ENCODE measurements around the gene SLC4A7. TPM values are rescaled to one million over a fixed set of nuclear protein-coding genes. Genes with fewer than 3 reads are reported as not detected.

The SLC4A7 gene
- total and polyA plus RNA-seq, 2 donors (not counting 3 experiments of a cell fraction or from before 2014, with no cell fraction given) = 7.8 to 50.9 TPM

DNA sequence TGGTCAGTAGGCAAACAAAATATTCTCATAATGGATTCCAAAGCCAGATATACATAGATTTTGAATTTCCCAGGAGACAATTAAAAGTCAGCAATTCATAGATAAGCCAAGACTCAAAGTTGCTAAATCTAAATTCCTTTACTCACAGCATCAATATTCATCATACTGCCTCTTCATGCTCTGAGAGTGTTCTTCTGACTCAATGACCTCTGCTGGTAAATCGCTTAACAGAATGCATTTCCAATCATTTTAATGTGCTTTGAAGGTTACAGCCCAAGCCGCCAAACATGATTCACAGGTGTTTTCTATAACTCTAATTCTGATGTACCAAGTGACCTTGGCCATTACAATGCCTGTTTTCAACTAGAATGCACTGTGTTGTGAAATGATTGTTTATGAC is 24.2 kb upstream of the SLC4A7 start:
- FAIRE-seq = no peak
- ChIA-PET POLR2A (no interaction called here), CTCF (interaction anchor here (1.8 kb wide), 1 partner anchor 14 kb away, joined by 6 read pairs; no protein-coding TSS in a partner anchor)

DNA sequence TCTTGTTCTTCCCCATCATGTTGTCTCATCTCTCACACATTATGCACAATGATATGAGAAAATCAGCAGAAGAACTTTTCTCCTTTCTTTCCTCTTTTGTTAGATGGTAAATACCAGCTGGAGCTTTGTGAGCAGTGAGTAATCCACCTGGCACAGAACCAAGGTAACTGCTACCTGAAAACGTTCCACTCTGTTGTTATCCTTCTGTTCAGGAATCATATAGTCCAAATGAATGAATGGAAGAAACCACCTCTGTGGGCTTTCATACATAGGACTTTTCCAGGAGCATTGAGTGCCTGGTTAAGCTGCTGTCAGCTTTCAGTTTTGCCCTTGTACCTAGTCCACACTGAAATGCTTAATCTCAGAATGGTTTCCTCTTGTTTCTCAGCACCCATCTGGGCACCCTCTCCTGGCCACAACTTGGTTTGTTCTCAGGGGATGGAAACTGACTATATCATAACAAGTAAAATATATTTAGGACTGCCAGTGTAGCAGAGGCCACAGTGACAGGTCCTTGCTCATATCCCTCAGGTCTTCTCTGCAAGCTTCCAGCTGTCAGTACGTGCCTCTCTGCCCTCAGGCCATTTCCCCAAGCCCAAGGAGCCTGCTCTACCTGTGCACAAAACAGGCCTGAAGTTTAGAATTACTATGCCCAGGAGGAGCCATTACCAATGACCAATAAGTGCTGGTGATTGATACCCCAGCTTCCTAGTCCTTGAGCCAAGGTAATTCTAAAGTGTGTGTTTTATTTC is 23.5 kb upstream of the SLC4A7 start:
- Histone ChIP-seq H3K27ac (ENCODE audit: insufficient read depth, low read depth, low read length) (peak overlapping the region; percentile 31), H4K20me1 (replicated peaks; ENCODE audit: control insufficient read depth, extremely low read depth, insufficient read depth, low read length) (no peaks in the 10 kb centered on the region), H3K27me3 (ENCODE audit: control insufficient read depth in 2 of 2, insufficient read depth in 2 of 2, low read length in 2 of 2) (no peaks in the 10 kb centered on the region), H3K9me1 (replicated peaks; ENCODE audit: control insufficient read depth, extremely low read depth, insufficient read depth, low read length) (no peaks in the 10 kb centered on the region), H3K9me3 (replicated peaks; ENCODE audit: control insufficient read depth, insufficient read depth, low read length) (no peaks in the 10 kb centered on the region), H2AFZ (ENCODE audit: low read depth, low read length) (peak overlapping the region; percentile 14), H3K4me1 (ENCODE audit: control insufficient read depth, extremely low read depth, insufficient read depth, low read length) (peaks cover 11% of the 10 kb centered on the region), H3K9ac (replicated peaks; ENCODE audit: extremely low read depth, insufficient read depth, low read length) (no peak overlapping the region), H3K79me2 (ENCODE audit: control insufficient read depth, insufficient read depth, low read length) (no peaks in the 10 kb centered on the region), H3K4me2 (ENCODE audit: insufficient read depth, low read length) (peak overlapping the region; percentile 26), H3K4me3 (replicated peaks in 1 of 3; ENCODE audit: insufficient read depth in 1 of 3, low read depth in 1 of 3, low read length in 3 of 3) (no peak overlapping the region), H3K36me3 (ENCODE audit: control insufficient read depth in 2 of 2, extremely low read depth in 1 of 2, insufficient read depth in 2 of 2, low read length in 2 of 2) (no peaks in the 10 kb centered on the region)
- DNase-seq (ENCODE audit: low read depth, low spot score) = peak; percentile 73
- ChIA-PET CTCF (interaction anchor here (0.8 to 1.8 kb wide), 4 partner anchors 14 to 204 kb away, joined by 3 to 6 read pairs (median 4); no protein-coding TSS in a partner anchor), POLR2A (no interaction called here)
- TF ChIP-seq POLR2AphosphoS5 (IDR thresholded peaks at IDR 0.05; ENCODE audit: insufficient read depth, low read depth, low read length) = no peak
- peak; percentile 6 for TF ChIP-seq FOS (IDR thresholded peaks at IDR 0.05; ENCODE audit: borderline replicate concordance, insufficient read depth, low read length)
- peak; percentile 84 for FAIRE-seq
- intact Hi-C loops (cut with micrococcal nuclease) = no loop called here
- no TSS peak for BruUV-seq (replicated peaks)
- dilution Hi-C loops (cut with MboI; ENCODE audit: extremely low pct_ligation_motif_present, low sequenced_read_pairs) = no loop called here

More for the DNA sequence above, 24.2 kb upstream of the SLC4A7 start:
- intact Hi-C loops (cut with micrococcal nuclease) = no loop called here
- Histone ChIP-seq H3K36me3 (ENCODE audit: control insufficient read depth in 2 of 2, extremely low read depth in 1 of 2, insufficient read depth in 2 of 2, low read length in 2 of 2) (no peaks in the 10 kb centered on the region), H3K9me1 (replicated peaks; ENCODE audit: control insufficient read depth, extremely low read depth, insufficient read depth, low read length) (no peaks in the 10 kb centered on the region), H3K79me2 (ENCODE audit: control insufficient read depth, insufficient read depth, low read length) (no peaks in the 10 kb centered on the region), H2AFZ (ENCODE audit: low read depth, low read length) (no peak overlapping the region), H3K4me2 (ENCODE audit: insufficient read depth, low read length) (no peak overlapping the region), H3K9ac (replicated peaks; ENCODE audit: extremely low read depth, insufficient read depth, low read length) (no peak overlapping the region), H3K27me3 (ENCODE audit: control insufficient read depth in 2 of 2, insufficient read depth in 2 of 2, low read length in 2 of 2) (no peaks in the 10 kb centered on the region), H3K4me3 (replicated peaks in 1 of 3; ENCODE audit: insufficient read depth in 1 of 3, low read depth in 1 of 3, low read length in 3 of 3) (no peak overlapping the region), H3K27ac (ENCODE audit: insufficient read depth, low read depth, low read length) (no peak overlapping the region), H3K9me3 (replicated peaks; ENCODE audit: control insufficient read depth, insufficient read depth, low read length) (no peaks in the 10 kb centered on the region), H4K20me1 (replicated peaks; ENCODE audit: control insufficient read depth, extremely low read depth, insufficient read depth, low read length) (no peaks in the 10 kb centered on the region), H3K4me1 (ENCODE audit: control insufficient read depth, extremely low read depth, insufficient read depth, low read length) (peaks cover 11% of the 10 kb centered on the region)
- dilution Hi-C loops (cut with MboI; ENCODE audit: extremely low pct_ligation_motif_present, low sequenced_read_pairs) = no loop called here
- no TSS peak for BruUV-seq (replicated peaks)
- no peak for DNase-seq (ENCODE audit: low read depth, low spot score)
- TF ChIP-seq FOS (IDR thresholded peaks at IDR 0.05; ENCODE audit: borderline replicate concordance, insufficient read depth, low read length) (no peak), JUN (IDR thresholded peaks at IDR 0.05; ENCODE audit: borderline replicate concordance, insufficient read depth, insufficient read length, low read depth) (no peak), POLR2AphosphoS5 (IDR thresholded peaks at IDR 0.05; ENCODE audit: insufficient read depth, low read depth, low read length) (no peak)

Data from endothelial cell of umbilical vein (primary cell).